Fibroblast of lung (primary cell): ENCODE data around the gene RTKN2. TPM values are rescaled to one million over a fixed set of nuclear protein-coding genes. Genes with fewer than 3 reads are reported as not detected.

ENCODE experiments used
- DNase-seq, 2 donors: peaks; one replicate each; pipeline versions ENCODE4 v3.0.0 to v3.0.0-alpha.2; 2010; ENCODE audit warnings: low read depth in 2 of 2
- H2AFZ ChIP-seq: 2 replicates; pipeline ENCODE4 v1.5.1; 2012; ENCODE audit warnings: low read length, control low read depth, inconsistent platforms
- H3K27ac ChIP-seq: 2 replicates; pipeline ENCODE4 v1.5.1; 2011; ENCODE audit warnings: low read length, control low read depth; ENCODE audit not compliant: insufficient read depth
- H3K27me3 ChIP-seq: 2 replicates; pipeline ENCODE4 v1.5.1; 2011; ENCODE audit warnings: mild to moderate bottlenecking, low read length; ENCODE audit not compliant: control insufficient read depth, insufficient read depth
- H3K36me3 ChIP-seq: 2 replicates; pipeline ENCODE4 v1.5.1; 2011; ENCODE audit warnings: low read length; ENCODE audit not compliant: control insufficient read depth, insufficient read depth
- H3K4me1 ChIP-seq: 2 replicates; pipeline ENCODE4 v1.5.1; 2011; ENCODE audit warnings: low read length; ENCODE audit not compliant: control insufficient read depth, insufficient read depth; ENCODE audit errors: extremely low read depth
- H3K4me2 ChIP-seq: 2 replicates; pipeline ENCODE4 v1.5.1; 2011; ENCODE audit warnings: low read length, control low read depth; ENCODE audit not compliant: insufficient read depth; ENCODE audit errors: extremely low read depth
- H3K4me3 ChIP-seq, 4 experiments: fragments of 200-600 bp in 1 of 4; sonication (generic) in 1 of 4; replicated peaks in 1 of 4; 2 replicates each; pipeline ENCODE4 v1.5.1; 2011 to 2016; ENCODE audit warnings: low read length in 4 of 4, low read depth in 3 of 4, mild to moderate bottlenecking in 3 of 4, control low read depth in 2 of 4, inconsistent platforms in 1 of 4, mixed read lengths in 1 of 4; ENCODE audit not compliant: insufficient read depth in 1 of 4; ENCODE audit errors: control extremely low read depth in 1 of 4
- H3K79me2 ChIP-seq: 2 replicates; pipeline ENCODE4 v1.5.1; 2012; ENCODE audit warnings: mild to moderate bottlenecking, low read length, inconsistent platforms; ENCODE audit not compliant: control insufficient read depth, insufficient read depth
- H3K9ac ChIP-seq: 2 replicates; pipeline ENCODE4 v1.5.1; 2011; ENCODE audit warnings: mild to moderate bottlenecking, low read length, control low read depth; ENCODE audit not compliant: insufficient read depth
- H3K9me3 ChIP-seq: 2 replicates; pipeline ENCODE4 v1.5.1; 2012; ENCODE audit warnings: low read depth, low read length; ENCODE audit not compliant: control insufficient read depth, insufficient read depth
- H4K20me1 ChIP-seq: 2 replicates; pipeline ENCODE4 v1.5.1; 2011; ENCODE audit warnings: low read length; ENCODE audit not compliant: control insufficient read depth, insufficient read depth; ENCODE audit errors: extremely low read depth
- EZH2 ChIP-seq: IDR thresholded peaks from 2 replicates; pipeline ENCODE4 v1.5.1; 2012; ENCODE audit warnings: low read length, control low read depth, mild to moderate bottlenecking; ENCODE audit errors: missing control alignments
- polyA plus RNA-seq, 2 donors: library from polyadenylated mRNA; depleted of rRNA in 1 of 2; stranded (reverse) in 1 of 2; unstranded in 1 of 2; fragments of >200 nt; gene quantifications; 2 replicates each; pipeline ENCODE4 v1.2.1, GENCODE V29; 2011 to 2012; ENCODE audit warnings: missing spikeins in 1 of 2
- total RNA-seq: library from RNA; depleted of rRNA; stranded (reverse); fragments of >200 nt; gene quantifications from 2 replicates; pipeline ENCODE4 v1.2.1, GENCODE V29; 2014
- TF ChIP-seq, protein P1 (sequence below), 2 donors: IDR thresholded peaks in 1 of 2; conservative IDR thresholded peaks in 1 of 2; 1 replicate in 1 of 2; 2 replicates in 1 of 2; pipeline ENCODE4 v1.5.1; 2011 to 2012; ENCODE audit warnings: low read length in 2 of 2, control low read depth in 1 of 2, inconsistent platforms in 1 of 2, low read depth in 1 of 2, mild to moderate bottlenecking in 1 of 2

Gene RTKN2
- total and polyA plus RNA-seq, 2 donors (not counting 1 experiment from before 2014, with no cell fraction given) = 1.1 to 1.2 TPM

DNA sequence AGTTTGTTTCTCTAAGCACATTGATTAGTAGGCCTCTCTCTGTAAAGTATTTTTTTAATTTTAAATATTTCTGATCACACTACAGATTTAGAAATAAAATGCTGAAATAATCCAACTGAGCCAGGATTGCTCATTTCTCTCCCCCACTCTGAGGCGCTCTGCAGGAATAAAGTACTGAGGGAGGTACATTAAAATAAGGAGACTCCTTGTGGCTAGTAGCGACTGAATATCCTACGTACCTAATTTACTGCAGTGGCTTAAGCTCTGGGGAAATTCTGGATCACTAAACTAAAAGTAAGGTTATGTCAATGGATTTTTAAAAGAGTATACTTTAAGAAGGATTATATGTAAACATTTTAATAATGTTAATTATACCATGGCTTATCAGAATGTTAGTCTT is 75.2 kb downstream of the RTKN2 start:
- no peak overlapping the region for H2AFZ ChIP-seq
- no peaks in the 10 kb centered on the region for H4K20me1 ChIP-seq
- no peak overlapping the region for H3K9ac ChIP-seq
- no peak overlapping the region for H3K4me2 ChIP-seq
- DNase-seq = no peak
- no peaks in the 10 kb centered on the region for H3K27me3 ChIP-seq
- H3K4me1 ChIP-seq = no peaks in the 10 kb centered on the region
- no peak overlapping the region for H3K27ac ChIP-seq
- H3K79me2 ChIP-seq = no peaks in the 10 kb centered on the region
- no peaks in the 10 kb centered on the region for H3K36me3 ChIP-seq
- H3K9me3 ChIP-seq = no peaks in the 10 kb centered on the region
- TF ChIP-seq, protein P1, sequence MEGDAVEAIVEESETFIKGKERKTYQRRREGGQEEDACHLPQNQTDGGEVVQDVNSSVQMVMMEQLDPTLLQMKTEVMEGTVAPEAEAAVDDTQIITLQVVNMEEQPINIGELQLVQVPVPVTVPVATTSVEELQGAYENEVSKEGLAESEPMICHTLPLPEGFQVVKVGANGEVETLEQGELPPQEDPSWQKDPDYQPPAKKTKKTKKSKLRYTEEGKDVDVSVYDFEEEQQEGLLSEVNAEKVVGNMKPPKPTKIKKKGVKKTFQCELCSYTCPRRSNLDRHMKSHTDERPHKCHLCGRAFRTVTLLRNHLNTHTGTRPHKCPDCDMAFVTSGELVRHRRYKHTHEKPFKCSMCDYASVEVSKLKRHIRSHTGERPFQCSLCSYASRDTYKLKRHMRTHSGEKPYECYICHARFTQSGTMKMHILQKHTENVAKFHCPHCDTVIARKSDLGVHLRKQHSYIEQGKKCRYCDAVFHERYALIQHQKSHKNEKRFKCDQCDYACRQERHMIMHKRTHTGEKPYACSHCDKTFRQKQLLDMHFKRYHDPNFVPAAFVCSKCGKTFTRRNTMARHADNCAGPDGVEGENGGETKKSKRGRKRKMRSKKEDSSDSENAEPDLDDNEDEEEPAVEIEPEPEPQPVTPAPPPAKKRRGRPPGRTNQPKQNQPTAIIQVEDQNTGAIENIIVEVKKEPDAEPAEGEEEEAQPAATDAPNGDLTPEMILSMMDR (conservative IDR thresholded peaks at IDR 0.05 in 1 of 2, IDR thresholded peaks at IDR 0.05 in 1 of 2; ENCODE audit: low read depth in 1 of 2, low read length in 2 of 2) = no peak
- TF ChIP-seq EZH2 = no peak
- H3K4me3 ChIP-seq = no peak overlapping the region

DNA sequence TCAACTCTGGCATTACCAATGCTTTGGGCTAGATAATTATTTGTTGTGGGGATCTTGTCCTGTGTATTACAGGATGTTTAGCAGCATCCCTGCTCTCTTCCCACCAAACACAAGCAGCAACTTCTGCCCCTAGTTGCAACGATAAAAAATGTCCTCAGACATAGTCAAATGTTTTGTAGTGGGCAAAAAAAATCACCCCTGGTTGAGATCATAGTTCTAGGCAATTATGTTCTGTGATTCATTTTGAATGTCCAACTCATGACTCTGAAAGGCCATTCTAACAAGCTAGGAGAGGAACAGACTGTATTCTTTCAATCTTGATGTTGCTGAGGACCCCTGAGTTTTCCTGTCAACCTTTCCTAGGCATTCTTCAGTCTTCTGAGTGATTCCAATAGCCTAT is 79.5 kb downstream of the RTKN2 start:
- DNase-seq = no peak
- H3K79me2 ChIP-seq = no peaks in the 10 kb centered on the region
- H3K4me3 ChIP-seq = no peak overlapping the region
- H3K4me2 ChIP-seq = no peak overlapping the region
- H2AFZ ChIP-seq = no peak overlapping the region
- H3K36me3 ChIP-seq = no peaks in the 10 kb centered on the region
- H3K27ac ChIP-seq = no peak overlapping the region
- TF ChIP-seq EZH2 = no peak
- TF ChIP-seq, protein P1 (conservative IDR thresholded peaks at IDR 0.05 in 1 of 2, IDR thresholded peaks at IDR 0.05 in 1 of 2; ENCODE audit: low read depth in 1 of 2, low read length in 2 of 2) = no peak
- no peaks in the 10 kb centered on the region for H3K27me3 ChIP-seq
- H3K9ac ChIP-seq = no peak overlapping the region
- H3K9me3 ChIP-seq = no peaks in the 10 kb centered on the region
- H4K20me1 ChIP-seq = no peaks in the 10 kb centered on the region
- H3K4me1 ChIP-seq = no peaks in the 10 kb centered on the region

DNA sequence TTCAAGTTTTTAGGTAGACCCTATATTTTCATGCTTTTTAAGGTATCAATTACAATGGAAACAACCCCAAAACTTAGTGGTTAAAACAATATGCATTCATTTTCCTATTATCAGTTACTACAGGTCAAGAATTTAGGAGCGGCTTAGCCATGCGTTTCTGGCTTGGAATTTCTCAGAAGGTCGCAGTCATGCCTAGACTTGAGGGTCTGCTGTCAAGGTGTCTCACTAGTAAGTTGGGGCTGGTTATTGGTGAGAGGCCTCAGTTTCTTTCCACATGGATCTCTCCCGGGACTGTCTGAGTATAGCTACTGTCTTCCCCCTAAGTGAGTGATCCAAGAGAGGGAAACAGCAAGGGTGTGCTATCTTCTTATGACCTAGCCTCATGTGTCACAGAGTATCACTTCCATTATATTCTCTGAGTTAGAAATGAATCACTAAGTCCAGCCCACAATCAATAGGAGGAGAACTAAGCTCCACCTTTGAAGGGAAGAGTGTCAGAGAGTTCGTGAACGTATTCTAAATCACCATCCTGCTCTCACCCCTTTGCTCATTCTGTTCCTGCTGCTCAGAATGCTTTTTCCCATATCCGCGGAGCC is 80.5 kb downstream of the RTKN2 start:
- no peak overlapping the region for H3K27ac ChIP-seq
- H3K9me3 ChIP-seq = no peaks in the 10 kb centered on the region
- H3K36me3 ChIP-seq = no peaks in the 10 kb centered on the region
- no peaks in the 10 kb centered on the region for H4K20me1 ChIP-seq
- H3K4me2 ChIP-seq = no peak overlapping the region
- H3K4me3 ChIP-seq = no peak overlapping the region
- H3K9ac ChIP-seq = no peak overlapping the region
- no peak for DNase-seq
- no peaks in the 10 kb centered on the region for H3K4me1 ChIP-seq
- H3K79me2 ChIP-seq = no peaks in the 10 kb centered on the region
- no peak for TF ChIP-seq EZH2
- TF ChIP-seq, protein P1 (conservative IDR thresholded peaks at IDR 0.05 in 1 of 2, IDR thresholded peaks at IDR 0.05 in 1 of 2; ENCODE audit: low read depth in 1 of 2, low read length in 2 of 2) = no peak
- no peaks in the 10 kb centered on the region for H3K27me3 ChIP-seq
- no peak overlapping the region for H2AFZ ChIP-seq
